HepG2 (cell line): ENCODE data around the gene PCBP4. TPM values are rescaled to one million over a fixed set of nuclear protein-coding genes. Genes with fewer than 3 reads are reported as not detected.

Experiments
- CBX2 ChIP-seq, 2 experiments: fragments of 200-600 bp in 1 of 2; sonication (generic); formaldehyde crosslinking in 1 of 2; IDR thresholded peaks; 2 replicates each; pipeline versions ENCODE4 v1.7.0 to v1.8.1; 2018 to 2022; ENCODE audit warnings: low read depth in 2 of 2, low read length in 1 of 2, mild to moderate bottlenecking in 1 of 2, missing genetic modification reagents in 1 of 2
- CBX5 ChIP-seq: sonication (generic); formaldehyde crosslinking; IDR thresholded peaks from 2 replicates; pipeline ENCODE4 v1.4.0; 2020; ENCODE audit warnings: missing genetic modification reagents, borderline replicate concordance
- DR1 ChIP-seq: sonication (generic); formaldehyde crosslinking; IDR thresholded peaks from 2 replicates; pipeline ENCODE4 v1.8.0; 2021; ENCODE audit warnings: mild to moderate bottlenecking, missing genetic modification reagents, inconsistent platforms
- MTA1 ChIP-seq: sonication (generic); formaldehyde crosslinking; IDR thresholded peaks from 2 replicates; pipeline ENCODE4 v1.4.0; 2020; ENCODE audit warnings: missing genetic modification reagents, mild to moderate bottlenecking, borderline replicate concordance
- NCOA1 ChIP-seq: sonication (generic); formaldehyde crosslinking; IDR thresholded peaks from 2 replicates; pipeline ENCODE4 v1.9.0; 2021; ENCODE audit warnings: missing genetic modification reagents
- NONO ChIP-seq, 2 experiments: fragments of 450-650 bp in 1 of 2; sonication (generic) in 1 of 2; formaldehyde crosslinking in 1 of 2; IDR thresholded peaks in 1 of 2; conservative IDR thresholded peaks in 1 of 2; 2 replicates each; pipeline versions ENCODE4 v1.6.1 to v1.8.0; 2017 to 2022; ENCODE audit warnings: mild to moderate bottlenecking in 1 of 2, missing genetic modification reagents in 1 of 2, moderate library complexity in 1 of 2
- PRDM15 ChIP-seq: sonication (generic); formaldehyde crosslinking; IDR thresholded peaks from 2 replicates; pipeline ENCODE4 v1.4.0; 2020; ENCODE audit warnings: missing genetic modification reagents
- ZBTB7B ChIP-seq: sonication (generic); formaldehyde crosslinking; IDR thresholded peaks from 2 replicates; pipeline ENCODE4 v1.4.0; 2020; ENCODE audit warnings: missing genetic modification reagents
- ZFP62 ChIP-seq: sonication (generic); formaldehyde crosslinking; IDR thresholded peaks from 2 replicates; pipeline ENCODE4 v1.4.0; 2020; ENCODE audit warnings: missing genetic modification reagents
- ZKSCAN1 ChIP-seq: fragments of 150-350 bp; IDR thresholded peaks from 2 replicates; pipeline ENCODE4 v1.6.1; 2014; ENCODE audit warnings: low read length
- ZNF687 ChIP-seq: sonication (generic); formaldehyde crosslinking; IDR thresholded peaks from 2 replicates; pipeline ENCODE4 v1.5.1; 2020; ENCODE audit warnings: mild to moderate bottlenecking, missing genetic modification reagents, moderate library complexity
- ZNF724P ChIP-seq: sonication (generic); formaldehyde crosslinking; IDR thresholded peaks from 2 replicates; pipeline ENCODE4 v1.8.0; 2022; ENCODE audit warnings: missing genetic modification reagents, borderline replicate concordance
- ZNF781 ChIP-seq: sonication (generic); formaldehyde crosslinking; IDR thresholded peaks from 2 replicates; pipeline ENCODE4 v1.5.1; 2020; ENCODE audit warnings: borderline replicate concordance, mild to moderate bottlenecking, missing genetic modification reagents; ENCODE audit errors: not compliant biosample characterization
- ZNF784 ChIP-seq: sonication (generic); formaldehyde crosslinking; IDR thresholded peaks from 2 replicates; pipeline ENCODE4 v1.5.1; 2020; ENCODE audit warnings: missing genetic modification reagents, mild to moderate bottlenecking, borderline replicate concordance
- ZNF788 ChIP-seq: sonication (generic); formaldehyde crosslinking; IDR thresholded peaks from 2 replicates; pipeline ENCODE4 v1.5.0; 2020; ENCODE audit warnings: mild to moderate bottlenecking, missing genetic modification reagents, borderline replicate concordance
- polyA plus RNA-seq, 8 experiments: library from polyadenylated mRNA; depleted of rRNA in 3 of 8; stranded (reverse) in 7 of 8; unstranded in 1 of 8; fragments of >200 nt; fragmentation: Illumina TruSeq in 4 of 8; extraction: Trizol in 4 of 8; gene quantifications; 2 replicates each; pipeline versions ENCODE4 v1.2.1 to v1.2.3, GENCODE V29; 2011 to 2016; ENCODE audit warnings: low read depth in 4 of 8, missing spikeins in 1 of 8, mixed read lengths in 1 of 8; ENCODE audit not compliant: insufficient read depth in 1 of 8
- total RNA-seq, 5 experiments: library from RNA; depleted of rRNA; stranded (reverse); fragments of >200 nt; fragmentation: Illumina TruSeq; extraction: Trizol; gene quantifications; 2 replicates each; pipeline ENCODE4 v1.2.3, GENCODE V29; 2016; ENCODE audit warnings: low read depth in 1 of 5
- TF ChIP-seq, protein P1 (sequence below): sonication (generic); formaldehyde crosslinking; IDR thresholded peaks from 2 replicates; pipeline ENCODE4 v1.4.0; 2020; ENCODE audit warnings: mild to moderate bottlenecking, missing genetic modification reagents, borderline replicate concordance

The PCBP4 gene
- total and polyA plus RNA-seq, 2 of the 13 experiments (the other 11 are each of a cell fraction or from before 2014, with no cell fraction given): 36.8 to 51.3 TPM

DNA sequence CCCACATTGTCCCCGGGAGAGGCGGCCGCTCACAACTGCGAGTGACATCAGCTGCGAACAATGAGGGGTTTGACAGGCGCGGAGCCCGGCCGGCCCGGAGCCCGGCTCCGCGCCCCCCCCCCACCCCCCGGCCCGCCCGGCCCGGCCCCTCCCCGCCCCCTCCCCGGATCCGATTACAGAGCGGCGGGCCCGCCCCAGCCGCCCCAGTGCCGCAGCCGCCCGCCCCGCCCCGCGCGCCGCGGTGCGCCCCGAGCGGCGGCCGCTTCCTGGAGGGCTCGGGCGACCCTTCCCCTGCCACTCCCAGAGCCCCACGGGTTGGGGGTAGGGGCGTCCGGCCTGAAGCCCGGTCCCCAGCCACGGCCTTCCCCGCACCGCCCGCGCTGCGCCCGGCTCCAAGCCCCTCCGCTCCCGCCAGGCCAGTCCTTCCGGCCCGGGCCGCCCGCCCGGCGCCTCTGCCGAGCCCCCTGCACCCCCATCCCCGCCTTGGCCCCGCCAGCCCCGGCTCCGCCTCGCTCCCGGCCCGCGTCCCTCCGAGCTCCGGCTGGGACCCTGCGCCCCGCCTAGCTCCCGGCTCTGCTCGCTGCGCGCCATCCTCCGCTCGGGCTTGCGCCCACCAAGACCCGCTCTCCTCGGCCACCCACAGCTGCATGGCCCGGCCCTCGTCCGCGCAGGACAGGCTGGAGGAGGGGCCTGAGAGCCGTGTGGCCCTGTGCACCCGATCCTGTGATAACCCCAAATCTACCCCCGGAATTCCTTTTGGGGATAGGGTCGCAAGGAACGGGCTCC lies at the start of gene PCBP4 (continued):
- TF ChIP-seq NONO (IDR thresholded peaks at IDR 0.05) (no peak), NONO (CRISPR knock-in tag; conservative IDR thresholded peaks at IDR 0.05) (no peak; the same call in 1 of the 2 replicates), ZKSCAN1 (no peak), ZNF781 (CRISPR knock-in tag) (no peak), ZNF784 (CRISPR knock-in tag) (no peak), DR1 (CRISPR knock-in tag) (no peak), ZFP62 (no peak), ZNF687 (CRISPR knock-in tag) (peak; percentile 49; the same call in 1 of the 2 replicates), ZNF724P (CRISPR knock-in tag) (no peak), CBX5 (CRISPR knock-in tag) (no peak), PRDM15 (CRISPR knock-in tag) (no peak), CBX2 (IDR thresholded peaks at IDR 0.05; ENCODE audit: low read depth, low read length) (no peak), CBX2 (CRISPR knock-in tag; IDR thresholded peaks at IDR 0.05; ENCODE audit: low read depth) (no peak), NCOA1 (no peak), ZBTB7B (CRISPR knock-in tag) (peak; percentile 20; the same call in 1 of the 2 replicates), ZNF788 (no peak), MTA1 (CRISPR knock-in tag) (peak; percentile 43; the same call in 1 of the 2 replicates)
- TF ChIP-seq, protein P1, sequence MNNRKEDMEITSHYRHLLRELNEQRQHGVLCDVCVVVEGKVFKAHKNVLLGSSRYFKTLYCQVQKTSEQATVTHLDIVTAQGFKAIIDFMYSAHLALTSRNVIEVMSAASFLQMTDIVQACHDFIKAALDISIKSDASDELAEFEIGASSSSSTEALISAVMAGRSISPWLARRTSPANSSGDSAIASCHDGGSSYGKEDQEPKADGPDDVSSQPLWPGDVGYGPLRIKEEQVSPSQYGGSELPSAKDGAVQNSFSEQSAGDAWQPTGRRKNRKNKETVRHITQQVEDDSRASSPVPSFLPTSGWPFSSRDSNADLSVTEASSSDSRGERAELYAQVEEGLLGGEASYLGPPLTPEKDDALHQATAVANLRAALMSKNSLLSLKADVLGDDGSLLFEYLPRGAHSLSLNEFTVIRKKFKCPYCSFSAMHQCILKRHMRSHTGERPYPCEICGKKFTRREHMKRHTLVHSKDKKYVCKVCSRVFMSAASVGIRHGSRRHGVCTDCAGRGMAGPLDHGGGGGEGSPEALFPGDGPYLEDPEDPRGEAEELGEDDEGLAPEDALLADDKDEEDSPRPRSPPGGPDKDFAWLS: no peak
